GM21737 (cell line): Measurements from ENCODE around the gene WRAP53.

Experiments used
- ATAC-seq: cut with Tn5 transposase; IDR thresholded peaks from one replicate; pipeline ENCODE4 v1.9.1; 2021; ENCODE audit warnings: mild to moderate bottlenecking, moderate library complexity; ENCODE audit not compliant: unreplicated experiment

The WRAP53 gene

GRCh38 chr17:7707858-7708750 lies 19.8 kb downstream of the WRAP53 start:
- ATAC-seq: no peak

- ATAC-seq: no peak
Measured at GRCh38 chr17:7709031-7709430, 20.8 kb downstream of the WRAP53 start.

DNA sequence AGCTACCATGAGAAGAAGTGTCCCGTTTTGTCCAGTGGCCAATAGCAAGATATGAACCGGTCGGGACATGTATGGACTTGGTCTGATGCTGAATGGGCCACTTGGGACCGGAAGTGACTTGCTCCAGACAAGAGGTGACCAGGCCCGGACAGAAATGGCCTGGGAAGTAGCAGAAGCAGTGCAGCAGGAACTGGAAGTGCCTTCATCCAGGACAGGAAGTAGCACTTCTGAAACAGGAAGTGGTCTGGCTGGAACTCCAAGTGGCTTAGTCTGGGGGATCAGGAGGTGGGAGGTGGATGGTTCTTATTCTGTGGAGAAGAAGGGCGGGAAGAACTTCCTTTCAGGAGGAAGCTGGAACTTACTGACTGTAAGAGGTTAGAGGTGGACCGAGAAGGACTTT lies 22.0 kb downstream of the WRAP53 start:
- ATAC-seq: no peak

DNA sequence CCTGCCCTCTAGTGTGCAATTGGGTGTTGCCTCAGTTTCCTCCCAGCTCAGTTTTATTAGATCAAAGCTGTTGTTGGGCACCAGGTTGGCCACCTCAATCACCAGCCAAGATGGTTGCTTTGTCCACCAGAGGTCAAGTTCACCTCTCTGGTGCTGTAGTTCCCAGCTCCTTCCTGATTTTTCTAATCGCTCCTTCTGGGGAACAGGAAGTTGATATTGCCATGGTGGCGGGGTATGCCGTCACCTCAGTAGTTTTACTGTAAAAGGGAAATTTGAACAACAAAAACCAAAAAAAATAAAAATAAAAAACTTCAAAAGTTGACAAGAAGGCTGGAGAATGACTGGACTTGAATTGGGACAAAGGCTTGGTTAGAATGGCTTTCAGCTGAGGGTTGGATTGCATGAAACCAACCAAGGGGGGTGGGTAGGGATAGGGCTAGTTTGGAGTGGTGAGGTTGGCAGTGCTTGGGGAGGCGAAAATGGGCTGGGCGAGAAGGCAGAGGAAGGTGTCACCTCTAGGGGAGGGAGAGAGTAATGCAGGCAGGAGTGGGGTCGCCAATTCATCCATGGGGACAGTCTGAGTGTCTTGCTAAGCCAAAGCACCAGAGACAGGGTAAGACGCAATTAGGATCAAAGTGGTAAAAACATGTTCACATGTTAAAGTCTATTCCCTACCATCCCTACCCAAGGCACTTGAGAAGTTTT lies 22.9 kb downstream of the WRAP53 start:
- no peak for ATAC-seq

- no peak for ATAC-seq
Measured at GRCh38 chr17:7712111-7712771, 24.0 kb downstream of the WRAP53 start.

DNA sequence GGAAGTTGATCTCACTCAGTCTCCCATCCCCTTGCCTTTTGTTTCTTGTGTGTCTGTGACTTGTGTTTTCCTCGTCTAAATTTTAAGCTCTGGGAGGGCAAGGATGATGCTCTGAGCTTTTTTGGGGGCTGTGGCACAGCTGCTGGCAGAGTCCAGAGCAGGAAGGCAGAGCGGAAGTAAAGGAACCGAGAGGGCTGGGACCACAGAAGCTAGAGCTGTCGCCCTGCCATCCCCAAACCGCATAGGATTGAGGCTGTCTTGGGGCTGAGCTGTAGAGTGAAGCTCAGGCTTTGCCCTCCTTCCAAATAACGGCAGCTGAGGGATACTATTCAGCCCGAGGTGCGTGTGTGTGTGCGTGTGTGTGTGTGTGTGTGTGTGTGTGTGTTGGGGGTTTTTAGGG lies 25.5 kb downstream of the WRAP53 start:
- ATAC-seq: no peak

DNA sequence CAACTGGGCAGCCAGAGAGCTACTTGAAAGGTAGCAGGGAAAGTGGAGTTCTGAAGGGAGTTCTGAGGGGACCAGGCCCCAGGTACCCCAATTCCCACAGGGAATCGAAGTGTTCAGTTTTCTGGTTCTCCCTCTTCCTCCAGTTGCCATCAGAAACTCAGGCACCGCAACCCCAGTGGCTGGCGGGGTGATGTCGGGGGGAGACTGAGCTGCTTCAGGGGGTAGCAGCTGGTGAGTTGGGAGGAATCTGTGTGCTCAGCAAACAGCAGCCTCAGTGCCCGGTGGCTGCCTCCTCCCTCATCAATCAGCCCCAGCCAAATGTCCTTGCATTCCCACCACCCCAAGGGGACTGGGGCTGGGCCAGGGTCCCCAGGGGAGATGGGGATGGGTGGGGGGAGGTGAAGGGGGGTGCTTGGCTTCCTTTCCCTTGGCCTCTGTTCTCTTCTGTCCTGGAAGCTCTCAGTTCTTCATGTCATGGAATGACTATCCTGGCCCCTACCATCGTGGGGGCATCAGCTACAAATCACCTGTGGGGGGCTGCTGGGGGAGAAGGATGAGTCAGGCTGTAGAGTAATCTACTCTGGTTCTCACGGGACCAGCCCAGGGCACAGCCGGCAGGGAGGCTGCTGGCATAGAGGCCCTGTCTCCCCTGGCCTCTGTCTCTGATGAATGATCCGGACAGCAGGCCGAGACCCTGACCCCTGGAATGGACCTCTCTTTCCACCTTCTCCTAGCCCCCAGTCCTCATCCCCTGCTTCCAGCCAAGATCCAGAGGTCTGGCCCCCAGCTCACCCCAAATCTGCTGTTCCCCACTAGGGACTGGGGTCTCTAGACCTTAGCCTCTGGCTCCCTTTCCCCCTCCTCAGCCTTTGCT lies 26.7 kb downstream of the WRAP53 start:
- no peak for ATAC-seq

GRCh38 chr17:7715936-7716886 lies 27.9 kb downstream of the WRAP53 start:
- ATAC-seq: no peak

- ATAC-seq: no peak
Measured at GRCh38 chr17:7716901-7717755, 28.9 kb downstream of the WRAP53 start, which contains the start of gene DNAH2. TSS of gene DNAH2 (plus strand) at chr17:7717744. CDS start at chr17:7719735, 1,991 bp downstream.

- ATAC-seq: no peak
Measured at GRCh38 chr17:7717756-7718350, 29.6 kb downstream of the WRAP53 start.

- no peak for ATAC-seq
Measured at GRCh38 chr17:7719661-7720060, 31.4 kb downstream of the WRAP53 start.

DNA sequence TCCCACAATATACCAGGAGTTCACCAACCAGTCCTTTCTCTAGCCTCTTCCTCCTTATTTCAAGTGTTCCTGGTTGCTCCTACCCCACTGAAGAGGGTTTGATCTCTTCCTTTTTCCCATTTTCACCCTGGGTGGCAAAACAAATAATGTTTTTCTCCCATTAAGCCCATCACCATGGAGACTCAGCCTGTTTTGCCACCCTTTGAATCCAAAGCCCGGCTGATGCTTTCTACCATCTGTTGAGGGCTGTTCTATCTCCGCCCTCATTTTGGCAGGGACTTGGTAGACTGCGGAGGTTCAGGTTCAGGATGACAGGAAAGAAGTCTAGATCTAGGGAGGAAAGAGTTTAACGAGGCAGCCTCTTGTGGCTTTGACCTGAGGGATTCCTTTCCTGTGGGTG lies 31.8 kb downstream of the WRAP53 start:
- no peak for ATAC-seq

DNA sequence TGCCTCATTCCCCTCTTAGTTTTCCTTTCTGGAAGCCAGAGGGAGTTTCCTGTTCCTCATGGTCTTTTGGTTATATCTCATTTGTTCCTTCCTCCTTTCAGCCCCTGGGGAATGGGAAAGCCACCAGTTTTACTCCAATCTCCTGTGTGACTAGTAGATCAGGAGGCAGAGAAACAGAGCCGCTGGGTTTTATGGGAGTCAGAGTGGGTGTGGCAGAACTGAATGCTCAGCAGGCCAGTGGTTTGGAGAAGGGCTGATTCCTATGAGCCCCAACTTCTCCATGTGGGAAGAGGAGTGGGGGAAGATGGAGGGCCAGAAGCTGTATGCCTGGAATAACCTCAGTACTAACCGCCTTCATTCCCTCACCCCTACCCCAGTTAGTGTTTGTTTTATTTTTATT lies 33.3 kb downstream of the WRAP53 start:
- no peak for ATAC-seq

GRCh38 chr17:7727886-7728285 lies 39.6 kb downstream of the WRAP53 start:
- no peak for ATAC-seq

DNA sequence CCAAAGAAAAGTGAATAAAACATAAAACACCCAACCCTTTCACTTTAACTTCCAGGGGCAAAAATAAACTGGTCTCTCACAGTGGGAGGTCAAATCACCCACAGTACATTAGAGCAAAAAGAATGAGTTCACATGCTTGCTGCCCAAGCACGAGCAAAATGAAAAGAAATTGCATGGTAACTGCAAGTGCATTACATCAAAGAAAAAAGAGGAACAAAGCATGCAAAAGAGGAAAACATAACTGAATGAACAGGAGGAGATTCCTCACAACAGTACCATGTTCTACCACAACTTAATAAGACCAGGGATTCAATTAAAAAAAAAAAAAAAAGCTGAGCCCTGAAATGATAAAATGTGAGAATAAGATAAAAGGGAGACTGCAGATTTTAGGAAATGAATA lies 41.5 kb downstream of the WRAP53 start:
- no peak for ATAC-seq

DNA sequence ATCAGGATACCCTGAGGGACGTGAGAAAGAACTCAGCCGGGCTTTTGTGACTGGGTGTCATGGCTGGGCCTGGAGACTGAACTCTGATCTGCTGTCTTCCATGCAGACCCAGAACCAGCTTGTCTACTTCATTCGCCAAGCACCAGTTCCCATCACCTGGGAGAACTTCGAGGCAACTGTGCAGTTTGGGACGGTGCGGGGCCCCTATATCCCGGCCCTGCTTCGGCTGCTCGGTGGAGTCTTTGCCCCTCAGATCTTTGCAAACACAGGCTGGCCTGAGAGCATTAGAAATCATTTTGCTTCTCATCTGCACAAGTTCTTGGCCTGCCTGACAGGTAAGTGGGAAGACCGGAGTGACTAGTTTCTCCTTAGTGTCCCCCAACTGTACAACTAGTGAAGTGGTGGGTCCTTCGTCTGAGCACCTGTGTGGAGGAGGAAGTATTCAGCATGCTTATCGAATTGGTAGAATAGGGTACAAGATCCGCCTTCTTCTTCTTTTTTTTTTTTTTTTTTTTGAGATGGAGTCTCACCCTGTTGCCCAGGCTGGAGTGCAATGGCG lies 44.8 kb downstream of the WRAP53 start:
- ATAC-seq: no peak

GRCh38 chr17:7737601-7738000 lies 49.3 kb downstream of the WRAP53 start:
- no peak for ATAC-seq

DNA sequence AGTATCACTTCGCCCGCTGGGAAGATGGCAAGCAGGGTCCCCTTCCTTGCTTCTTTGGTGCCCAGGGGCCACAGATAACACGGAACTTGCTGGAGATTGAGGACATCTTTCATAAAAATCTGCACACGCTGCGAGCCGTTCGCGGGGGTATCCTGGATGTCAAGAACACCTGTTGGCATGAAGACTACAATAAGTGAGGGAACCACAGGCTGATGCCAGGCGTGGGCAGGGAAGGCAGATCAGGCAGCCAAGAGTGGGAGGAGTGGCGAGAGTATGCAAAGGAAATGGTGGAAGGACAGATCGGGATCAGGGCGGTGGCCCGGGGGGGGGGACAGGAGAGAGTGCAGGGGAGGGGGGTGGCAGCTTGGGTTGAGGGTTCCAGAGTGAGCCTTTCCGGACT lies 51.5 kb downstream of the WRAP53 start:
- no peak for ATAC-seq
